Hematopoietic multipotent progenitor cell treated with erythropoietin and hydrocortisone succinate and interleukin-3 and kit ligand, for 8 days (in vitro differentiated cells): ENCODE data around the gene DGLUCY.
"Not testable (repeated sequence)": the region's sequence is repeated elsewhere in the genome, so short reads cannot be mapped to it uniquely, and the experiment has no call there.

Experiments used
- DNase-seq: peaks from one replicate; pipeline ENCODE4 v3.0.0-alpha.2; 2015

DGLUCY gene

GRCh38 chr14:91112194-91112593, 1.7 kb upstream of the DGLUCY start:
- DNase-seq = no peak

- DNase-seq = peak; percentile 87
Measured at GRCh38 chr14:91114079-91115065, 499 bp downstream of the DGLUCY start.

GRCh38 chr14:91115986-91116770, 2.3 kb downstream of the DGLUCY start:
- DNase-seq = peak; percentile 48

- DNase-seq = peak; percentile 28
Measured at GRCh38 chr14:91116913-91117588, 3.2 kb downstream of the DGLUCY start.

- no peak for DNase-seq
Measured at GRCh38 chr14:91117960-91118359, 4.1 kb downstream of the DGLUCY start.

GRCh38 chr14:91118511-91119068, 4.7 kb downstream of the DGLUCY start:
- DNase-seq = no peak

GRCh38 chr14:91119556-91120311, 5.9 kb downstream of the DGLUCY start:
- peak; percentile 71 for DNase-seq

GRCh38 chr14:91123201-91123600, 9.3 kb downstream of the DGLUCY start:
- no peak for DNase-seq

GRCh38 chr14:91124406-91125270, 10.8 kb downstream of the DGLUCY start:
- DNase-seq = not testable (repeated sequence)

GRCh38 chr14:91125271-91125660, 11.4 kb downstream of the DGLUCY start:
- DNase-seq = peak; percentile 25

- no peak for DNase-seq
Measured at GRCh38 chr14:91125801-91126200, 11.9 kb downstream of the DGLUCY start.

GRCh38 chr14:91126761-91127160, 12.9 kb downstream of the DGLUCY start:
- DNase-seq = no peak

GRCh38 chr14:91127401-91127801, 13.5 kb downstream of the DGLUCY start:
- DNase-seq = no peak

- no peak for DNase-seq
Measured at GRCh38 chr14:91127924-91128323, 14.1 kb downstream of the DGLUCY start.

- DNase-seq = no peak
Measured at GRCh38 chr14:91128699-91129098, 14.8 kb downstream of the DGLUCY start.

GRCh38 chr14:91129261-91129660, 15.4 kb downstream of the DGLUCY start:
- no peak for DNase-seq

GRCh38 chr14:91135039-91135438, 21.2 kb downstream of the DGLUCY start:
- no peak for DNase-seq

GRCh38 chr14:91138511-91139359, 24.9 kb downstream of the DGLUCY start:
- DNase-seq = peak; percentile 73

GRCh38 chr14:91139776-91140175, 25.9 kb downstream of the DGLUCY start:
- DNase-seq = no peak

- DNase-seq = no peak
Measured at GRCh38 chr14:91140672-91141071, 26.8 kb downstream of the DGLUCY start.
